ENCODE measurements around the gene HCRTR2. TPM values are rescaled to one million over a fixed set of nuclear protein-coding genes. Genes with fewer than 3 reads are reported as not detected.

Gene HCRTR2
- total and polyA plus RNA-seq, 2 of the 8 experiments (the other 6 are each of a cell fraction or from before 2014, with no cell fraction given) = 0.19 to 0.23 TPM

GRCh38 chr6:55141611-55142010 is 32.7 kb upstream of the HCRTR2 start:
- Histone ChIP-seq H3K4me3 (ENCODE audit: extremely low read depth in 1 of 4, insufficient read depth in 2 of 4, low read depth in 3 of 4, low read length in 4 of 4) (no peak overlapping the region), H3K23ac (ENCODE audit: insufficient read length) (no peak overlapping the region), H3K79me1 (ENCODE audit: low read depth, low read length) (no peaks in the 10 kb centered on the region), H2BK20ac (ENCODE audit: low read length) (no peak overlapping the region), H3K18ac (ENCODE audit: extremely low read depth, low read length) (no peak overlapping the region), H2BK5ac (ENCODE audit: low read depth, low read length) (no peak overlapping the region), H3K79me2 (ENCODE audit: control insufficient read depth in 1 of 2, insufficient read depth in 2 of 2, low read length in 2 of 2) (no peaks in the 10 kb centered on the region), H3K23me2 (ENCODE audit: low read depth, low read length) (no peaks in the 10 kb centered on the region), H3K27me3 (replicated peaks in 1 of 4; ENCODE audit: control insufficient read depth in 3 of 4, extremely low read depth in 1 of 4, insufficient read depth in 3 of 4, low read length in 3 of 4) (no peaks in the 10 kb centered on the region), H2BK120ac (replicated peaks; ENCODE audit: low read depth, low read length) (no peak overlapping the region), H3K4me2 (ENCODE audit: insufficient read depth in 1 of 2, low read depth in 2 of 2, low read length in 2 of 2) (no peak overlapping the region), H3K9me3 (ENCODE audit: insufficient read depth in 2 of 2, low read depth in 1 of 2, low read length in 1 of 2) (no peaks in the 10 kb centered on the region), H4K8ac (ENCODE audit: extremely low read depth, insufficient read depth, low read length) (no peak overlapping the region), H3K4ac (replicated peaks; ENCODE audit: insufficient read length, low read depth, low read length) (no peak overlapping the region), H3K36me3 (ENCODE audit: control insufficient read depth in 2 of 4, insufficient read depth in 4 of 4, low read length in 3 of 4) (no peaks in the 10 kb centered on the region), H4K5ac (ENCODE audit: insufficient read length, low read depth, low read length) (no peak overlapping the region), H4K91ac (replicated peaks; ENCODE audit: insufficient read length, low read length) (no peak overlapping the region), H3K14ac (ENCODE audit: insufficient read length) (no peak overlapping the region), H2AFZ (ENCODE audit: low read length) (no peak overlapping the region), H3K4me1 (replicated peaks in 1 of 4; ENCODE audit: control insufficient read depth in 3 of 4, insufficient read depth in 4 of 4, low read length in 3 of 4) (peaks cover 0 to 2% (median 0%) of the 10 kb centered on the region in 4 experiments; a peak in 1 of 7 replicates), H2AK5ac (ENCODE audit: low read depth, low read length) (no peak overlapping the region), H3K9ac (replicated peaks in 1 of 4; ENCODE audit: extremely low read depth in 1 of 4, low read depth in 3 of 4, low read length in 3 of 4) (no peak overlapping the region), H4K20me1 (replicated peaks in 1 of 2; ENCODE audit: control insufficient read depth in 1 of 2, insufficient read depth in 2 of 2, low read length in 2 of 2) (no peaks in the 10 kb centered on the region), H3K27ac (ENCODE audit: low read depth, low read length) (no peak overlapping the region), H3K56ac (replicated peaks; ENCODE audit: insufficient read length, low read depth, low read length) (no peak overlapping the region), H2BK12ac (ENCODE audit: low read depth, low read length) (no peak overlapping the region), H2BK15ac (ENCODE audit: low read length) (no peak overlapping the region)
- no peak for DNase-seq (ENCODE audit: low read depth in 1 of 2, low spot score in 2 of 2)
- no peak for FAIRE-seq
- TF ChIP-seq JUND (IDR thresholded peaks at IDR 0.05; ENCODE audit: low read length) (no peak), BCL11A (IDR thresholded peaks at IDR 0.05; ENCODE audit: low read depth in 2 of 2, low read length in 2 of 2) (no peak), USF2 (IDR thresholded peaks at IDR 0.05; ENCODE audit: low read length) (no peak), SUZ12 (IDR thresholded peaks at IDR 0.05; ENCODE audit: low read length) (no peak), FOSL1 (IDR thresholded peaks at IDR 0.05; ENCODE audit: insufficient read depth, low read depth, low read length) (no peak), YY1 (IDR thresholded peaks at IDR 0.05; ENCODE audit: low read depth, low read length) (no peak), EGR1 (IDR thresholded peaks at IDR 0.05; ENCODE audit: borderline replicate concordance, low read depth, low read length) (no peak), TAF1 (IDR thresholded peaks at IDR 0.05; ENCODE audit: low read depth, low read length) (no peak), TBP (IDR thresholded peaks at IDR 0.05; ENCODE audit: low read depth, low read length) (no peak)
- ChIA-PET POLR2A (ENCODE audit: partially characterized antibody) (no interaction called here), CTCF (ENCODE audit: partially characterized antibody) (interaction anchor here (1.2 kb wide), 1 partner anchor 15 kb away, joined by 4 read pairs; no protein-coding TSS in a partner anchor)

All from H1 (cell line).